GM10248 (cell line): ENCODE data around the gene TPP2.

Experiments used
- CTCF ChIA-PET: fragments of 300-600 bp; sonication (Branson Sonifier 250); formaldehyde crosslinking; extraction: SDS; loops from one replicate; lab custom pipeline; 2021; ENCODE audit warnings: antibody characterized with exemption; lab: Yijun Ruan, JAX
- POLR2A ChIA-PET: fragments of 350-650 bp; sonication (Branson Sonifier 250); formaldehyde crosslinking; extraction: SDS; loops from one replicate; lab custom pipeline; 2020; ENCODE audit warnings: antibody characterized with exemption; lab: Yijun Ruan, JAX
- DNase-seq: peaks from one replicate; pipeline ENCODE4 v3.0.0; 2012; ENCODE audit errors: extremely low spot score
- CTCF ChIP-seq: IDR thresholded peaks from 2 replicates; pipeline ENCODE4 v1.5.1; 2012; ENCODE audit warnings: mild to moderate bottlenecking, low read depth; ENCODE audit errors: extremely low read depth, missing control alignments, control extremely low read depth

Gene TPP2

GRCh38 chr13:102561933-102562332, 34.9 kb upstream of the TPP2 start:
- no peak for DNase-seq
- ChIA-PET CTCF (interaction anchor here (1.3 to 4.6 kb wide), 2 partner anchors 7 to 9 kb away, joined by 3 to 21 read pairs; no protein-coding TSS in a partner anchor), POLR2A (no interaction called here)
- no peak for TF ChIP-seq CTCF

- ChIA-PET CTCF (interaction anchor here (1.3 to 4.6 kb wide), 2 partner anchors 8 kb away, joined by 3 to 21 read pairs; no protein-coding TSS in a partner anchor), POLR2A (no interaction called here)
- no peak for DNase-seq
- no peak for TF ChIP-seq CTCF
Measured at GRCh38 chr13:102563267-102563666, 33.5 kb upstream of the TPP2 start.

DNA sequence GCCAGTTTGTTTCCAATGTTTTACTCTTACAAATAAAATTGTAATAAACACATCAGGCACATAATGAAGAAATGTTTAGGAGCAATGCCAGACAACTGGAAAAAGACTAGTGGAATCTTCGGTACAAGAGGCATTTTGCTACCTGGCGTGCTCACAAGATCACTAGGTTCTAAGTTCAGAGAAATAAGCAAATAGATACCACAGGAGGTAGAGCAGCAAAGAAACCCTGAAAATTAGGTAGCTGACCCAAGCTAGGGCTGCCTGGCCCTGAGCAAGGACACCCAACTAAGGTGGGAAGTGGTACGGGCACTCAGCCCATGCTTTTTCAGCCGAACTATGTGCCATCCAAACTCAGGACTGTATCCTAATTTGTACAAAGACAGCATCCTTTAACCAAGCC, 32.2 kb upstream of the TPP2 start:
- POLR2A ChIA-PET = no interaction called here
- no peak for TF ChIP-seq CTCF
- CTCF ChIA-PET = interaction anchor here (1.1 to 4.6 kb wide), 3 partner anchors 10 to 28 kb away, joined by 3 to 25 read pairs (median 21); no protein-coding TSS in a partner anchor
- no peak for DNase-seq

DNA sequence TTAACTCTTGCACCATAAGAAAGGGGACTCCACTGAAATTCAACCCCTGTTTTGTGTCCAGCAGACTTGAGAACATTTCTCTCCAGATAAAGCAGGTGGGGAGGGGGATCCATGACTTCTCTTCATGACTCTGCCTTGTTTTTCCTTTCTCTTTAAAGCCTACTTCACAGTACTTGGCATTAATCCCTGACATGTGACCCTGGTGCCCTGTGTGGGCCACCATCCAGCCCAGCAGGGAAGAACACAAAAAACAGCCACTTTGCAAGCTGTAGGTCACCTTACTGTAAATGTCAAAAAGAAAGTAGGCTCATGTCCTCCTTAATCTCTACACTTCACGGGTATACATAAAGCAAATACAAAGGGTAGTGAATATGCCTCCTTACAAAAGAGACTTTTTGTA, 30.3 kb upstream of the TPP2 start:
- CTCF ChIA-PET = interaction anchor here (1.2 to 4.5 kb wide), 3 partner anchors 11 to 16 kb away, joined by 4 to 25 read pairs (median 10); no protein-coding TSS in a partner anchor
- POLR2A ChIA-PET = no interaction called here
- DNase-seq = no peak
- no peak for TF ChIP-seq CTCF

DNA sequence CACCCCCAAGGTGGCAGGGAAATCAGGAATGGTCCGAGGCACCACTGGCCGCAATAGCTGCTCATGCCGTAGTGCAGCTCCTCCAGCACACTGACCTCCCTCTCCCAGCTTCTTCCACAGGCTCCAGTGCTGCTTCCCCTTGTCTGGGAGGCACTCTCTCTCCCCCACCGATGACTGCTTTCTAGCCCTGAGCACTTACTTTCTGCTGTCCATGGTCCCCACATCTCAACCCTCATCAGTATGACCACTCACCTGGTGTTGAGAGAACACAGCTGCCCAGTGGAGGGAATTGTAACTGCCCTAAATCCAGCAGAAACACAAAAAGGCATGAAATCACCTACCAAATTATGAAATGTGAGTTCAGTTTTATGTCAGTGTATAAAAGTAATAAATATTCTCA, 28.9 kb upstream of the TPP2 start:
- ChIA-PET POLR2A (no interaction called here), CTCF (interaction anchor here (1.8 to 4.5 kb wide), 2 partner anchors 12 kb away, joined by 10 to 25 read pairs; no protein-coding TSS in a partner anchor)
- DNase-seq = no peak
- TF ChIP-seq CTCF = no peak

- POLR2A ChIA-PET = no interaction called here
Measured at GRCh38 chr13:102569488-102569887, 27.3 kb upstream of the TPP2 start.

More at GRCh38 chr13:102569488-102569887, 27.3 kb upstream of the TPP2 start:
- DNase-seq = no peak
- no peak for TF ChIP-seq CTCF
- CTCF ChIA-PET = interaction anchor here (1.2 to 4.4 kb wide), 4 partner anchors 10 to 110 kb away, joined by 3 to 16 read pairs (median 6); no protein-coding TSS in a partner anchor
